Keratinocyte (primary cell): Measurements from ENCODE around the gene KLRC1.
"Not testable (repeated sequence)": the region's sequence is repeated elsewhere in the genome, so short reads cannot be mapped to it uniquely, and the experiment has no call there.

Source experiments
- CTCF ChIP-seq, 3 experiments: IDR thresholded peaks in 1 of 3; conservative IDR thresholded peaks in 1 of 3; optimal IDR thresholded peaks in 1 of 3; 2 replicates in 2 of 3; 3 replicates in 1 of 3; pipeline versions ENCODE3 to v1.5.1; 2011; ENCODE audit warnings: low read length in 3 of 3, mild to moderate bottlenecking in 3 of 3, moderate library complexity in 2 of 3, control low read depth in 1 of 3, inconsistent platforms in 1 of 3; ENCODE audit not compliant: insufficient read depth in 2 of 3; ENCODE audit errors: extremely low read depth in 1 of 3
- EZH2 ChIP-seq: IDR thresholded peaks from one replicate; pipeline ENCODE4 v1.6.1; 2012; ENCODE audit warnings: inconsistent platforms, mild to moderate bottlenecking, low read length, moderate library complexity

- TF ChIP-seq CTCF (optimal IDR thresholded peaks at IDR 0.05 in 1 of 3, IDR thresholded peaks at IDR 0.05 in 1 of 3, conservative IDR thresholded peaks at IDR 0.05 in 1 of 3; ENCODE audit: extremely low read depth in 1 of 3, insufficient read depth in 2 of 3, low read length in 3 of 3); EZH2: not testable (repeated sequence)
Observed at GRCh38 chr12:10430623-10431022, 22.6 kb downstream of the KLRC1 start.
